Epithelial cell of proximal tubule (primary cell): Measurements from ENCODE around the gene KRTAP4-8. TPM values are rescaled to one million over a fixed set of nuclear protein-coding genes. Genes with fewer than 3 reads are reported as not detected.

Experiments
- DNase-seq: peaks from one replicate; pipeline ENCODE4 v3.0.0-alpha.2; 2011; ENCODE audit warnings: low read depth
- H3K4me3 ChIP-seq: 2 replicates; pipeline ENCODE4 v1.5.1; 2011; ENCODE audit warnings: low read depth, mild to moderate bottlenecking, low read length
- total RNA-seq: library from RNA; depleted of rRNA; stranded (reverse); fragments of >200 nt; gene quantifications from 2 replicates; pipeline ENCODE4 v1.2.3, GENCODE V29; 2015
- TF ChIP-seq, protein P1 (sequence below): conservative IDR thresholded peaks from 2 replicates; pipeline ENCODE4 v1.5.1; 2012; ENCODE audit warnings: low read depth, mild to moderate bottlenecking, low read length

KRTAP4-8 gene
- total RNA-seq, 1 donor from 2014 or later, result not detected

DNA sequence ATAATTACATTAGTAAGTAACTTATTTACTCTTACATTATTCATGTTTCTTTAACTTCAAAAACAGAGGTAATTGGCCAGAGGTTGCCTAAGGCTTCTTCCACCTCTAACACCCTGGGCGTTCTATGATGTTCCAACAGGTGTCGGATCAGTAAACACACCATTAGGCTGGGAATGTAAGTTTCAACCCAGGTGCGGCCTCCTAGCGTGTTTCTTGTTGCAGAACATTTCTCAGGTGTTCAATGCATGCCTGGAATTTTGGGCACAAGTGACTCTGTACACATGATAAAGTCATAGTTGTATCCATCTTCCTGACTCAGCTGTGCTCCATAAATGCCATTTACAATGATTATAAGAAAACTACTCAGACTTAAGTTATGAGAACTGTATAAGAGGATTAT lies 43.9 kb downstream of the KRTAP4-8 start:
- TF ChIP-seq, protein P1, sequence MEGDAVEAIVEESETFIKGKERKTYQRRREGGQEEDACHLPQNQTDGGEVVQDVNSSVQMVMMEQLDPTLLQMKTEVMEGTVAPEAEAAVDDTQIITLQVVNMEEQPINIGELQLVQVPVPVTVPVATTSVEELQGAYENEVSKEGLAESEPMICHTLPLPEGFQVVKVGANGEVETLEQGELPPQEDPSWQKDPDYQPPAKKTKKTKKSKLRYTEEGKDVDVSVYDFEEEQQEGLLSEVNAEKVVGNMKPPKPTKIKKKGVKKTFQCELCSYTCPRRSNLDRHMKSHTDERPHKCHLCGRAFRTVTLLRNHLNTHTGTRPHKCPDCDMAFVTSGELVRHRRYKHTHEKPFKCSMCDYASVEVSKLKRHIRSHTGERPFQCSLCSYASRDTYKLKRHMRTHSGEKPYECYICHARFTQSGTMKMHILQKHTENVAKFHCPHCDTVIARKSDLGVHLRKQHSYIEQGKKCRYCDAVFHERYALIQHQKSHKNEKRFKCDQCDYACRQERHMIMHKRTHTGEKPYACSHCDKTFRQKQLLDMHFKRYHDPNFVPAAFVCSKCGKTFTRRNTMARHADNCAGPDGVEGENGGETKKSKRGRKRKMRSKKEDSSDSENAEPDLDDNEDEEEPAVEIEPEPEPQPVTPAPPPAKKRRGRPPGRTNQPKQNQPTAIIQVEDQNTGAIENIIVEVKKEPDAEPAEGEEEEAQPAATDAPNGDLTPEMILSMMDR, result no peak
- DNase-seq, result no peak
- H3K4me3 ChIP-seq, result no peak overlapping the region

DNA sequence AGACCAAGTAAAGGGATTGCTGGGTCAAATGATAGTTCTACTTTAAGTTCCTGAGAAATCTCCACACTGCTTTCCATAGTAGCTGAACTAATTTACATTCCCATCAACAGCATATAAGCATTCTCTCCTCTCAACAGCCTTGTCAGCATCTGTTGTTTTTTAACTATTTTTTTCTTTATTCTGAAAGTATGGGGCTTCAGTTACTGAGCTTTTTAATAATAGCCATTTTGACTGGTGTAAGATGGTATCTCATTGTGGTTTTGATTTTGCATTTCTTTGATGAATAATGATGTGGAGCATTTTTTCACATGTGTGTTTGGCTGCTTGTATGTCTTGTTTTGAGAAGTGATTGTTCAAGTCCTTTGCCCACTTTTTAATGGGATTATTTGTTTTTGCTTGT lies 45.4 kb downstream of the KRTAP4-8 start:
- TF ChIP-seq, protein P1, result no peak
- H3K4me3 ChIP-seq, result no peak overlapping the region
- DNase-seq, result no peak

DNA sequence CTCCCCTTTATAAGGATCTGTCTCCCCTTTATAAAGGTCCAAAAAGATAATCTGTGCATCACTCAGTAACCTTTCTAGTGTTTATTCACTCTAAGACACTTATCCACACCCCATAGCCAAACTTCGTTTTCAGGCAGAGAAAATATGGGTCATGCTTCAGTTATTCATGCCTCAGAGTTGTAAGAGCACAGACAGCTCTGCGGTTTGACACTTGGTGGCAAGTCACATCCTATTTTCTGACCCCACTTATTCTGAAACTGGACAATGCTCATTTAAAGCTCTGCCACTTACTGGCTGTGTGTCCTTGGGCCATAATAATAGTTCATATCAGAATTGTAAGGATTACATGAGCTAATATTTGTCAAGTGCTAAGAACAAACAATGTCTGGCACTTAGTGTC lies 48.8 kb downstream of the KRTAP4-8 start:
- no peak for DNase-seq
- no peak overlapping the region for H3K4me3 ChIP-seq
- TF ChIP-seq, protein P1, result no peak

DNA sequence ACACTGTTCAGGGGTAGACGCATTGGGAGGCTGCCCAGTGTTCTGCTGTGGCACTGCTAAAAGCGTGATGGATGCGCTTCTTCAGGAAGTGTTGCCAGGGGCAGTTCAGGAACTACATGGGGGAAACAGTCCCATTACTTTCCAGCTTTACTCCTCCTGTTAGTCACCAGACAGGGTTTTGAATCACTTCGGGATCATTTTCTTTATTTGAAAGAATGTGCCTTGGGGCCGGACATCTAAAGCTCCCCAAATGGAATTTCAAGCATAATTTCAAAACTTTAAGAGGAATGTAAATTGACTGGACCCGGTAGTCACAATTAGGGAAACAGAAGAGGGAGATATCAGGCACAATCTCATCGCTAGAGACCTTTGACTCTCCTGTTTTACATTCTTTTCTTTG lies 49.5 kb downstream of the KRTAP4-8 start:
- DNase-seq, result no peak
- TF ChIP-seq, protein P1, result no peak
- no peak overlapping the region for H3K4me3 ChIP-seq

Other genes with a start within 250 kb of the KRTAP4-8 start
- not detected in 2 replicates for gene KRT12, start 230.9 kb downstream of the KRTAP4-8 start, total RNA-seq
- gene KRT20, start 212.9 kb downstream of the KRTAP4-8 start, total RNA-seq, result not detected in 2 replicates
- gene KRT23, start 160.5 kb downstream of the KRTAP4-8 start, total RNA-seq, result 13.4 and 17.1 TPM in 2 replicates
- not detected in 2 replicates for gene KRT39, start 131.2 kb downstream of the KRTAP4-8 start, total RNA-seq
- gene KRT40, start 113.8 kb downstream of the KRTAP4-8 start, total RNA-seq, result not detected in 2 replicates
- not detected in 2 replicates for gene KRTAP3-3, start 104.0 kb downstream of the KRTAP4-8 start, total RNA-seq
- gene KRTAP3-2, start 98.2 kb downstream of the KRTAP4-8 start, total RNA-seq, result not detected in 2 replicates
- not detected in 2 replicates for gene KRTAP3-1, start 89.0 kb downstream of the KRTAP4-8 start, total RNA-seq
- not detected in 2 replicates for gene KRTAP1-5, start 70.9 kb downstream of the KRTAP4-8 start, total RNA-seq
- gene KRTAP1-4, start 67.9 kb downstream of the KRTAP4-8 start, total RNA-seq, result not detected in 2 replicates
- not detected in 2 replicates for gene KRTAP1-3, start 63.3 kb downstream of the KRTAP4-8 start, total RNA-seq
- gene KRTAP1-1, start 56.7 kb downstream of the KRTAP4-8 start, total RNA-seq, result not detected in 2 replicates
- gene KRTAP2-1, start 50.8 kb downstream of the KRTAP4-8 start, total RNA-seq, result not detected in 2 replicates
- not detected in 2 replicates for gene KRTAP2-2, start 42.9 kb downstream of the KRTAP4-8 start, total RNA-seq
- 11.6 and 26.7 TPM in 2 replicates for gene KRTAP2-3, start 38.0 kb downstream of the KRTAP4-8 start, total RNA-seq
- not detected in 2 replicates for gene KRTAP2-4, start 32.3 kb downstream of the KRTAP4-8 start, total RNA-seq
- not detected in 2 replicates for gene KRTAP4-7, start 14.0 kb downstream of the KRTAP4-8 start, total RNA-seq
- gene KRTAP4-16, start 4.1 kb upstream of the KRTAP4-8 start, total RNA-seq, result not detected in 2 replicates
- gene KRTAP4-9, start 7.2 kb upstream of the KRTAP4-8 start, total RNA-seq, result 0.58 TPM in 1 of 2 replicates, not detected in the other
- not detected in 2 replicates for gene KRTAP4-11, start 20.2 kb upstream of the KRTAP4-8 start, total RNA-seq
- gene KRTAP4-12, start 26.0 kb upstream of the KRTAP4-8 start, total RNA-seq, result not detected in 2 replicates
- gene KRTAP4-6, start 42.4 kb upstream of the KRTAP4-8 start, total RNA-seq, result not detected in 2 replicates
- not detected in 2 replicates for gene KRTAP4-5, start 51.7 kb upstream of the KRTAP4-8 start, total RNA-seq
- not detected in 2 replicates for gene KRTAP4-4, start 62.6 kb upstream of the KRTAP4-8 start, total RNA-seq
- not detected in 2 replicates for gene KRTAP4-3, start 70.1 kb upstream of the KRTAP4-8 start, total RNA-seq
- gene KRTAP4-2, start 80.1 kb upstream of the KRTAP4-8 start, total RNA-seq, result not detected in 2 replicates
- not detected in 2 replicates for gene KRTAP4-1, start 86.8 kb upstream of the KRTAP4-8 start, total RNA-seq
- not detected in 2 replicates for gene KRTAP9-1, start 91.7 kb upstream of the KRTAP4-8 start, total RNA-seq
- not detected in 2 replicates for gene KRTAP9-2, start 128.5 kb upstream of the KRTAP4-8 start, total RNA-seq
- not detected in 2 replicates for gene KRTAP9-3, start 134.3 kb upstream of the KRTAP4-8 start, total RNA-seq
- gene KRTAP9-8, start 139.9 kb upstream of the KRTAP4-8 start, total RNA-seq, result not detected in 2 replicates
- gene KRTAP9-4, start 151.5 kb upstream of the KRTAP4-8 start, total RNA-seq, result not detected in 2 replicates
- gene KRTAP9-9, start 157.2 kb upstream of the KRTAP4-8 start, total RNA-seq, result not detected in 2 replicates
- gene KRTAP9-6, start 167.2 kb upstream of the KRTAP4-8 start, total RNA-seq, result not detected in 2 replicates
- gene KRTAP9-7, start 177.6 kb upstream of the KRTAP4-8 start, total RNA-seq, result not detected in 2 replicates
- gene KRTAP29-1, start 204.7 kb upstream of the KRTAP4-8 start, total RNA-seq, result not detected in 2 replicates
- not detected in 2 replicates for gene KRTAP16-1, start 211.2 kb upstream of the KRTAP4-8 start, total RNA-seq
- not detected in 2 replicates for gene KRTAP17-1, start 217.6 kb upstream of the KRTAP4-8 start, total RNA-seq